Caco-2 (cell line): Measurements from ENCODE around the gene SIK3. TPM values are rescaled to one million over a fixed set of nuclear protein-coding genes. Genes with fewer than 3 reads are reported as not detected.

Source experiments
- BruUV-seq: library from RNA; stranded (reverse); fragments of 400-500 nt; replicated peaks from 2 replicates; lab custom pipeline; 2021; lab: Mats Ljungman, UMichigan
- CTCF ChIA-PET: fragments of 300-600 bp; sonication (Branson Sonifier 250); formaldehyde crosslinking; loops from one replicate; lab custom pipeline; 2022; ENCODE audit warnings: antibody characterized with exemption; lab: Charles Lee
- POLR2A ChIA-PET: fragments of 300-600 bp; sonication (Branson Sonifier 250); formaldehyde crosslinking; loops from one replicate; lab custom pipeline; 2022; ENCODE audit warnings: antibody characterized with exemption; lab: Charles Lee
- DNase-seq, 2 experiments: peaks; one replicate each; pipeline versions ENCODE4 v3.0.0 to v3.0.0-alpha.2; 2020 to 2022
- H3K27me3 ChIP-seq: replicated peaks from 2 replicates; pipeline ENCODE4 v1.6.0; 2011; ENCODE audit warnings: low read length; ENCODE audit not compliant: control insufficient read depth, insufficient read depth
- H3K36me3 ChIP-seq: 2 replicates; pipeline ENCODE4 v1.5.1; 2011; ENCODE audit warnings: low read length; ENCODE audit not compliant: control insufficient read depth, insufficient read depth
- H3K4me1 ChIP-seq: fragments of 250-450 bp; sonication (Bioruptor Pico); 2 replicates; pipeline ENCODE4 v1.5.1; 2020; ENCODE audit warnings: mild to moderate bottlenecking
- H3K4me3 ChIP-seq: 2 replicates; pipeline ENCODE4 v1.5.1; 2011; ENCODE audit warnings: low read depth, mild to moderate bottlenecking, control low read depth, low read length
- H3K9me3 ChIP-seq: fragments of 250-450 bp; sonication (Bioruptor Pico); 2 replicates; pipeline ENCODE4 v1.5.1; 2020; ENCODE audit warnings: mild to moderate bottlenecking, moderate library complexity
- H3K27ac Mint-ChIP-seq: one replicate; pipeline ENCODE4 v1.8.0; 2022; ENCODE audit warnings: mixed read lengths; ENCODE audit not compliant: unreplicated experiment
- H3K27me3 Mint-ChIP-seq: one replicate; pipeline ENCODE4 v1.8.0; 2022; ENCODE audit warnings: mixed read lengths; ENCODE audit not compliant: insufficient read depth, unreplicated experiment
- H3K36me3 Mint-ChIP-seq: one replicate; pipeline ENCODE4 v1.8.0; 2022; ENCODE audit warnings: mild to moderate bottlenecking, mixed read lengths; ENCODE audit not compliant: insufficient read depth, unreplicated experiment
- H3K4me1 Mint-ChIP-seq: one replicate; pipeline ENCODE4 v1.8.0; 2022; ENCODE audit warnings: low read depth, mixed read lengths; ENCODE audit not compliant: unreplicated experiment
- H3K4me3 Mint-ChIP-seq: one replicate; pipeline ENCODE4 v1.8.0; 2022; ENCODE audit warnings: mild to moderate bottlenecking, moderate library complexity, mixed read lengths; ENCODE audit not compliant: unreplicated experiment
- H3K9me3 Mint-ChIP-seq: one replicate; pipeline ENCODE4 v1.8.0; 2022; ENCODE audit warnings: mixed read lengths; ENCODE audit not compliant: unreplicated experiment
- CTCF ChIP-seq, 2 experiments: fragments of 200-600 bp in 1 of 2; IDR thresholded peaks; 1 replicate in 1 of 2; 2 replicates in 1 of 2; pipeline versions ENCODE4 v1.5.1 to v1.8.0; 2011 to 2022; ENCODE audit warnings: antibody characterized with exemption in 1 of 2, control low read depth in 1 of 2, inconsistent platforms in 1 of 2, low read depth in 1 of 2, low read length in 1 of 2, mild to moderate bottlenecking in 1 of 2, moderate library complexity in 1 of 2; ENCODE audit not compliant: insufficient read depth in 1 of 2, severe bottlenecking in 1 of 2, unreplicated experiment in 1 of 2
- intact Hi-C: fragments of 100-400 bp; cut with micrococcal nuclease; formaldehyde crosslinking; loops from one replicate; pipeline ENCODE4 v1.10.0; 2022; ENCODE audit not compliant: unreplicated experiment
- total RNA-seq: library from RNA; stranded (reverse); gene quantifications from 2 replicates; pipeline ENCODE4 v1.2.3, GENCODE V29; 2022

The SIK3 gene
- total RNA-seq, 1 experiment from 2014 or later, result 65.7 TPM

GRCh38 chr11:116826751-116827431, 271.3 kb downstream of the SIK3 start:
- H3K4me3 ChIP-seq, result no peak overlapping the region
- CTCF ChIA-PET, result interaction anchor here (0.5 to 2.9 kb wide), 10 partner anchors 9 to 784 kb away, joined by 3 to 15 read pairs (median 4); partner anchors contain the start of genes APOA1 and APOA5
- intact Hi-C loops, result no loop called here

GRCh38 chr11:116825854-116826750, 272.1 kb downstream of the SIK3 start:
- H3K9me3 Mint-ChIP-seq, result peaks cover 5% of the 10 kb centered on the region
- intact Hi-C loops, result no loop called here
- no peaks in the 10 kb centered on the region for H3K9me3 ChIP-seq
- BruUV-seq, result no TSS peak
- DNase-seq, result no peak
- H3K4me1 ChIP-seq, result peaks cover 77% of the 10 kb centered on the region
- no peak overlapping the region for H3K4me3 Mint-ChIP-seq
- peaks cover 55% of the 10 kb centered on the region for H3K4me1 Mint-ChIP-seq
- H3K36me3 Mint-ChIP-seq, result peaks cover 8% of the 10 kb centered on the region
- ChIA-PET CTCF (interaction anchor here (0.5 to 2.9 kb wide), 12 partner anchors 10 to 785 kb away, joined by 3 to 15 read pairs (median 4); partner anchors contain the start of genes APOA1 and APOA5), POLR2A (interaction anchor here (0.8 to 1.0 kb wide), 4 partner anchors 13 to 39 kb away, joined by 3 to 7 read pairs (median 4); no protein-coding TSS in a partner anchor)
- H3K4me3 ChIP-seq, result no peak overlapping the region
- H3K27me3 Mint-ChIP-seq, result no peaks in the 10 kb centered on the region
- H3K27me3 ChIP-seq, result no peaks in the 10 kb centered on the region
- TF ChIP-seq CTCF (IDR thresholded peaks at IDR 0.05; ENCODE audit: insufficient read depth in 1 of 2, low read depth in 1 of 2, low read length in 1 of 2, severe bottlenecking in 1 of 2, unreplicated experiment in 1 of 2), result no peak
- no peaks in the 10 kb centered on the region for H3K36me3 ChIP-seq
- H3K27ac Mint-ChIP-seq, result peak overlapping the region; percentile 57

More at GRCh38 chr11:116826751-116827431, 271.3 kb downstream of the SIK3 start:
- TF ChIP-seq CTCF (IDR thresholded peaks at IDR 0.05; ENCODE audit: insufficient read depth in 1 of 2, low read depth in 1 of 2, low read length in 1 of 2, severe bottlenecking in 1 of 2, unreplicated experiment in 1 of 2), result peak in 1 of 2 experiments; percentile 39
- H3K36me3 ChIP-seq, result no peaks in the 10 kb centered on the region
- peaks cover 6% of the 10 kb centered on the region for H3K9me3 ChIP-seq
- no peaks in the 10 kb centered on the region for H3K27me3 Mint-ChIP-seq
- H3K27ac Mint-ChIP-seq, result peak overlapping the region; percentile 57
- no TSS peak for BruUV-seq
- no peak overlapping the region for H3K4me3 Mint-ChIP-seq
- POLR2A ChIA-PET, result interaction anchor here (0.8 to 1.0 kb wide), 4 partner anchors 14 to 40 kb away, joined by 3 to 7 read pairs (median 4); no protein-coding TSS in a partner anchor
- H3K9me3 Mint-ChIP-seq, result peaks cover 10% of the 10 kb centered on the region
- H3K36me3 Mint-ChIP-seq, result peaks cover 14% of the 10 kb centered on the region
- no peaks in the 10 kb centered on the region for H3K27me3 ChIP-seq
- DNase-seq, result peak; percentile 83 to 94
- H3K4me1 Mint-ChIP-seq, result peaks cover 58% of the 10 kb centered on the region
- peaks cover 83% of the 10 kb centered on the region for H3K4me1 ChIP-seq

GRCh38 chr11:116825434-116825833, 272.8 kb downstream of the SIK3 start:
- ChIA-PET POLR2A (no interaction called here), CTCF (interaction anchor here (0.6 to 2.9 kb wide), 3 partner anchors 35 to 313 kb away, joined by 3 to 15 read pairs (median 4); partner anchors contain the start of gene APOA5)
- H3K9me3 Mint-ChIP-seq, result no peaks in the 10 kb centered on the region
- intact Hi-C loops, result no loop called here
- no peaks in the 10 kb centered on the region for H3K27me3 Mint-ChIP-seq
- H3K9me3 ChIP-seq, result no peaks in the 10 kb centered on the region
- H3K27ac Mint-ChIP-seq, result no peak overlapping the region
- no peaks in the 10 kb centered on the region for H3K36me3 ChIP-seq
- H3K4me3 ChIP-seq, result no peak overlapping the region
- H3K4me1 ChIP-seq, result peaks cover 73% of the 10 kb centered on the region
- peaks cover 5% of the 10 kb centered on the region for H3K36me3 Mint-ChIP-seq
- no peak for TF ChIP-seq CTCF (IDR thresholded peaks at IDR 0.05; ENCODE audit: insufficient read depth in 1 of 2, low read depth in 1 of 2, low read length in 1 of 2, severe bottlenecking in 1 of 2, unreplicated experiment in 1 of 2)
- H3K4me1 Mint-ChIP-seq, result peaks cover 50% of the 10 kb centered on the region
- no peaks in the 10 kb centered on the region for H3K27me3 ChIP-seq
- no peak overlapping the region for H3K4me3 Mint-ChIP-seq
- no TSS peak for BruUV-seq
- DNase-seq, result no peak
